Right hindlimb (tissue), 1 donor: Measurements from ENCODE around the gene LGR6.
"Not testable (repeated sequence)": the region's sequence is repeated elsewhere in the genome, so short reads cannot be mapped to it uniquely, and the experiment has no call there.

Experiments
- DNase-seq: peaks from one replicate; pipeline ENCODE4 v3.0.0-alpha.2; 2018

The LGR6 gene

GRCh38 chr1:202176949-202177927 lies 16.4 kb upstream of the LGR6 start:
- DNase-seq = no peak

- no peak for DNase-seq
Observed at GRCh38 chr1:202179828-202180750, 13.5 kb upstream of the LGR6 start.

GRCh38 chr1:202180751-202181139 lies 12.9 kb upstream of the LGR6 start:
- DNase-seq = not testable (repeated sequence)

GRCh38 chr1:202181586-202181985 lies 12.0 kb upstream of the LGR6 start:
- no peak for DNase-seq

- no peak for DNase-seq
Observed at GRCh38 chr1:202182040-202182877, 11.3 kb upstream of the LGR6 start.

GRCh38 chr1:202184750-202185460 lies 8.7 kb upstream of the LGR6 start:
- peak; percentile 76 for DNase-seq

- DNase-seq = no peak
Observed at GRCh38 chr1:202186327-202186726, 7.3 kb upstream of the LGR6 start.

GRCh38 chr1:202187041-202187671 lies 6.4 kb upstream of the LGR6 start:
- DNase-seq = no peak

- no peak for DNase-seq
Observed at GRCh38 chr1:202187697-202188407, 5.7 kb upstream of the LGR6 start.

GRCh38 chr1:202189001-202189790 lies 4.4 kb upstream of the LGR6 start:
- DNase-seq = peak; percentile 73

- no peak for DNase-seq
Observed at GRCh38 chr1:202189918-202190715, 3.5 kb upstream of the LGR6 start.

GRCh38 chr1:202191391-202191790 lies 2.2 kb upstream of the LGR6 start:
- not testable (repeated sequence) for DNase-seq

- peak; percentile 67 for DNase-seq
Observed at GRCh38 chr1:202192770-202193613, 607 bp upstream of the LGR6 start.

GRCh38 chr1:202194328-202194648 lies 689 bp downstream of the LGR6 start:
- DNase-seq = no peak

GRCh38 chr1:202197653-202198365 lies 4.2 kb downstream of the LGR6 start:
- DNase-seq = no peak

GRCh38 chr1:202198366-202198724 lies 4.7 kb downstream of the LGR6 start:
- no peak for DNase-seq
